ENCODE measurements around the gene IQCE.

DNA sequence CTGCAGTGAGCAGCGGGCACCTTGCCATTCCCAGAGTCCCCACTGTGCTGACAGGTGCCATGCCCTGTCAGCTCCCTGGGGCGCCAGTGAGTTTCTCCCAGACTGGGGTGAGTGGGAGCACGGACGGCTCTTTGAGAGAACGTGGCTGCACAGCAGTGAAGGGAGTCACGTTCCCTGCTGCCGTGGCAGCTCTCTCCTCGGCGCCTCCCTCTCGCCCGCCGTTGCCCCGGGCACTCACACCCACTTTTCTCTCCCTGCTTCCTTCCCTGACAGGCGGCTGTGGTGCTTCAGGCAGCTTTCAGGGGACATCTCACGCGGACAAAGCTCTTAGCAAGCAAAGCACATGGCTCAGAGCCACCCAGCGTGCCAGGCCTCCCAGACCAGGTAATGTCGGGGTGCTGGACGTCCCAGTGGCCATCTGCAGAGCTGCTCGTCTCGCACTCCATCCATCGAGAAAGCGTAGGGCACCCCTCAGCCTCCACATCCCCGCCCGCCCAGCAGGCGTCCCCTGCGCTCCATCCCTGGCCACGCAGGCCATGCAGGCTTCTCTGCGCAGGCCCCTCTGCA lies 45.9 kb downstream of the IQCE start:
- no peak for TF ChIP-seq CTCF (IDR thresholded peaks at IDR 0.05)
- TF ChIP-seq POLR2A (IDR thresholded peaks at IDR 0.05), result no peak
